Panc1 (cell line): ENCODE results near the gene HSDL1. TPM values are rescaled to one million over a fixed set of nuclear protein-coding genes. Genes with fewer than 3 reads are reported as not detected.

Source experiments
- ATAC-seq: fragments of 200-7000 bp; cut with Tn5 transposase; 2 replicates; pipeline ENCODE4 v1.9.1; 2020; ENCODE audit warnings: mild to moderate bottlenecking, moderate library complexity
- BruUV-seq: library from RNA; stranded (reverse); fragments of 400-500 nt; replicated peaks from 2 replicates; lab custom pipeline; 2021; lab: Mats Ljungman, UMichigan
- CTCF ChIA-PET: fragments of 300-600 bp; sonication (Branson Sonifier 250); formaldehyde crosslinking; loops from one replicate; lab custom pipeline; 2022; ENCODE audit warnings: antibody characterized with exemption; lab: Charles Lee
- POLR2A ChIA-PET: fragments of 300-600 bp; sonication (Branson Sonifier 250); formaldehyde crosslinking; loops from one replicate; lab custom pipeline; 2022; ENCODE audit warnings: antibody characterized with exemption; lab: Charles Lee
- DNase-seq: peaks from one replicate; pipeline ENCODE4 v3.0.0-alpha.2; 2010; ENCODE audit warnings: low read depth, low spot score
- H3K27ac ChIP-seq: 2 replicates; pipeline ENCODE4 v1.5.1; 2011; ENCODE audit warnings: mild to moderate bottlenecking, low read length, inconsistent platforms
- H3K27me3 ChIP-seq: fragments of 200-500 bp; sonication (Bioruptor generic); 2 replicates; pipeline ENCODE4 v1.6.0; 2014; ENCODE audit warnings: low read length, inconsistent platforms; ENCODE audit not compliant: control insufficient read depth, insufficient read depth
- H3K36me3 ChIP-seq: fragments of 200-500 bp; sonication (Bioruptor generic); 2 replicates; pipeline ENCODE4 v1.5.1; 2014; ENCODE audit warnings: inconsistent platforms, mild to moderate bottlenecking, low read length, moderate library complexity; ENCODE audit not compliant: control insufficient read depth, insufficient read depth
- H3K4me1 ChIP-seq: 2 replicates; pipeline ENCODE4 v1.5.1; 2011; ENCODE audit warnings: inconsistent platforms, mild to moderate bottlenecking, low read length, moderate library complexity; ENCODE audit not compliant: control insufficient read depth, insufficient read depth
- H3K4me3 ChIP-seq, 2 experiments: 2 replicates each; pipeline ENCODE4 v1.5.1; 2011 to 2012; ENCODE audit warnings: low read depth in 2 of 2, low read length in 2 of 2, mild to moderate bottlenecking in 2 of 2, inconsistent platforms in 1 of 2, moderate library complexity in 1 of 2
- H3K9me3 ChIP-seq: fragments of 200-500 bp; sonication (Bioruptor generic); 2 replicates; pipeline ENCODE4 v1.5.1; 2014; ENCODE audit warnings: low read depth, mild to moderate bottlenecking, inconsistent platforms, low read length, moderate library complexity; ENCODE audit not compliant: control insufficient read depth, insufficient read depth
- CTCF ChIP-seq: fragments of 450-650 bp; IDR thresholded peaks from 2 replicates; pipeline ENCODE4 v1.5.1; 2017; ENCODE audit warnings: mild to moderate bottlenecking
- POLR2AphosphoS5 ChIP-seq: IDR thresholded peaks from 2 replicates; pipeline ENCODE4 v1.6.1; 2012; ENCODE audit warnings: mild to moderate bottlenecking, low read depth, low read length, moderate library complexity
- REST ChIP-seq, 2 experiments: IDR thresholded peaks; 2 replicates each; pipeline ENCODE4 v1.6.1; 2011 to 2012; ENCODE audit warnings: low read depth in 2 of 2, control low read depth in 1 of 2, low read length in 1 of 2, mild to moderate bottlenecking in 1 of 2, moderate library complexity in 1 of 2; ENCODE audit not compliant: insufficient read depth in 1 of 2
- SIN3A ChIP-seq: IDR thresholded peaks from 2 replicates; pipeline ENCODE4 v1.6.1; 2012; ENCODE audit warnings: low read depth, mild to moderate bottlenecking, low read length, moderate library complexity, borderline replicate concordance; ENCODE audit not compliant: insufficient read depth
- TCF7L2 ChIP-seq: IDR thresholded peaks from 2 replicates; pipeline ENCODE4 v1.6.1; 2011; ENCODE audit warnings: mild to moderate bottlenecking, low read depth, low read length, inconsistent platforms
- in situ Hi-C: cut with HindIII; loops from 2 replicates; pipeline ENCODE4 v1.10.0; 2016; ENCODE audit warnings: low sequenced_read_pairs, low pct_unique_long_range_greater_than_20kb
- intact Hi-C: fragments of 100-400 bp; cut with micrococcal nuclease; formaldehyde crosslinking; loops from one replicate; pipeline ENCODE4 v1.10.0; 2022; ENCODE audit not compliant: unreplicated experiment
- total RNA-seq: library from RNA; stranded (reverse); gene quantifications from one replicate; pipeline ENCODE4 v1.2.1, GENCODE V29; 2021; ENCODE audit not compliant: unreplicated experiment

HSDL1 gene
- total RNA-seq, 1 experiment from 2014 or later: 24.6 TPM

GRCh38 chr16:84121007-84121406, 24.0 kb downstream of the HSDL1 start:
- no peak for ATAC-seq
- H3K4me3 ChIP-seq: no peak overlapping the region
- ChIA-PET POLR2A (no interaction called here), CTCF (no interaction called here)
- no peak for DNase-seq
- no peak overlapping the region for H3K27ac ChIP-seq
- BruUV-seq: no TSS peak
- TF ChIP-seq SIN3A: no peak
- TF ChIP-seq TCF7L2: no peak
- no peak for TF ChIP-seq POLR2AphosphoS5
- TF ChIP-seq REST (IDR thresholded peaks at IDR 0.05; ENCODE audit: insufficient read depth in 1 of 2, low read depth in 2 of 2, low read length in 1 of 2): no peak
- no peak for TF ChIP-seq CTCF
- no peaks in the 10 kb centered on the region for H3K27me3 ChIP-seq
- no peaks in the 10 kb centered on the region for H3K9me3 ChIP-seq
- H3K4me1 ChIP-seq: no peaks in the 10 kb centered on the region
- intact Hi-C loops: no loop called here
- in situ Hi-C loops: no loop called here
- H3K36me3 ChIP-seq: peaks cover 8% of the 10 kb centered on the region; the same call in 1 of the 2 replicates

- BruUV-seq: no TSS peak
- Histone ChIP-seq H3K4me3 (no peak overlapping the region), H3K9me3 (no peaks in the 10 kb centered on the region), H3K36me3 (peaks cover 11% of the 10 kb centered on the region; the same call in 1 of the 2 replicates), H3K4me1 (no peaks in the 10 kb centered on the region; the same call in 1 of the 2 replicates), H3K27ac (no peak overlapping the region), H3K27me3 (no peaks in the 10 kb centered on the region)
- ATAC-seq (no peak), DNase-seq (no peak)
- TF ChIP-seq POLR2AphosphoS5: no peak
- TF ChIP-seq CTCF: no peak
- no peak for TF ChIP-seq REST (IDR thresholded peaks at IDR 0.05; ENCODE audit: insufficient read depth in 1 of 2, low read depth in 2 of 2, low read length in 1 of 2)
- CTCF ChIA-PET: no interaction called here
- POLR2A ChIA-PET: no interaction called here
- in situ Hi-C loops: no loop called here
- intact Hi-C loops: no loop called here
Observed at GRCh38 chr16:84120023-84120422, 25.0 kb downstream of the HSDL1 start.
